A549 (cell line): ENCODE results near the gene SCUBE3.

Experiments used
- CBX8 ChIP-seq: fragments of 200-600 bp; sonication (generic); IDR thresholded peaks from 2 replicates; pipeline ENCODE4 v1.6.1; 2016
- EP300 ChIP-seq, 2 experiments: fragments of >200 bp; sonication (Bioruptor Twin); formaldehyde crosslinking; IDR thresholded peaks; 2 replicates in 1 of 2; 3 replicates in 1 of 2; pipeline ENCODE4 v1.6.1; 2016 to 2017
- ESRRA ChIP-seq: fragments of 150-350 bp; IDR thresholded peaks from 2 replicates; pipeline ENCODE4 v1.6.1; 2014; ENCODE audit warnings: mild to moderate bottlenecking, low read length, borderline replicate concordance
- ZFP36 ChIP-seq: fragments of 450-650 bp; IDR thresholded peaks from 2 replicates; pipeline ENCODE4 v1.6.1; 2014; ENCODE audit warnings: borderline replicate concordance; ENCODE audit not compliant: partially characterized antibody

- TF ChIP-seq CBX8, result no peak
- TF ChIP-seq EP300 (IDR thresholded peaks at IDR 0.05), result no peak
- no peak for TF ChIP-seq ZFP36
- TF ChIP-seq ESRRA, result no peak
Observed at GRCh38 chr6:35178012-35178411, 35.7 kb upstream of the SCUBE3 start.
